ENCODE measurements around the gene RIMBP2.

RIMBP2 gene

GRCh38 chr12:130608132-130608531 lies 108.0 kb downstream of the RIMBP2 start:
- no peaks in the 10 kb centered on the region for H3K4me1 ChIP-seq (ENCODE audit: control insufficient read depth, insufficient read depth, low read length)

GRCh38 chr12:130606231-130606630 lies 109.9 kb downstream of the RIMBP2 start:
- H3K36me3 ChIP-seq (ENCODE audit: control insufficient read depth, insufficient read depth, low read length) = no peaks in the 10 kb centered on the region
- no peaks in the 10 kb centered on the region for H3K27me3 ChIP-seq (ENCODE audit: control insufficient read depth, insufficient read depth, low read length)
- H3K4me1 ChIP-seq (ENCODE audit: control insufficient read depth, insufficient read depth, low read length) = no peaks in the 10 kb centered on the region

More at GRCh38 chr12:130608132-130608531, 108.0 kb downstream of the RIMBP2 start:
- no peaks in the 10 kb centered on the region for H3K36me3 ChIP-seq (ENCODE audit: control insufficient read depth, insufficient read depth, low read length)
- no peaks in the 10 kb centered on the region for H3K27me3 ChIP-seq (ENCODE audit: control insufficient read depth, insufficient read depth, low read length)
- no peak overlapping the region for H3K27ac ChIP-seq (ENCODE audit: low read depth, low read length)
- H3K4me3 ChIP-seq (ENCODE audit: low read length) = no peak overlapping the region
- no peak overlapping the region for H3K9ac ChIP-seq (ENCODE audit: low read length)

GRCh38 chr12:130603396-130603965 lies 112.6 kb downstream of the RIMBP2 start:
- Histone ChIP-seq H3K36me3 (ENCODE audit: control insufficient read depth, insufficient read depth, low read length) (no peaks in the 10 kb centered on the region), H3K27me3 (ENCODE audit: control insufficient read depth, insufficient read depth, low read length) (no peaks in the 10 kb centered on the region)

More at GRCh38 chr12:130606231-130606630, 109.9 kb downstream of the RIMBP2 start:
- Histone ChIP-seq H3K9ac (ENCODE audit: low read length) (no peak overlapping the region), H3K27ac (ENCODE audit: low read depth, low read length) (no peak overlapping the region), H3K4me3 (ENCODE audit: low read length) (no peak overlapping the region)

GRCh38 chr12:130602251-130602650 lies 113.8 kb downstream of the RIMBP2 start:
- no peaks in the 10 kb centered on the region for H3K4me1 ChIP-seq (ENCODE audit: control insufficient read depth, insufficient read depth, low read length)
- no peak overlapping the region for H3K9ac ChIP-seq (ENCODE audit: low read length)
- no peak overlapping the region for H3K4me3 ChIP-seq (ENCODE audit: low read length)
- no peaks in the 10 kb centered on the region for H3K36me3 ChIP-seq (ENCODE audit: control insufficient read depth, insufficient read depth, low read length)
- H3K27me3 ChIP-seq (ENCODE audit: control insufficient read depth, insufficient read depth, low read length) = no peaks in the 10 kb centered on the region
- H3K27ac ChIP-seq (ENCODE audit: low read depth, low read length) = no peak overlapping the region

More at GRCh38 chr12:130603396-130603965, 112.6 kb downstream of the RIMBP2 start:
- Histone ChIP-seq H3K27ac (ENCODE audit: low read depth, low read length) (no peak overlapping the region), H3K4me3 (ENCODE audit: low read length) (no peak overlapping the region), H3K9ac (ENCODE audit: low read length) (no peak overlapping the region), H3K4me1 (ENCODE audit: control insufficient read depth, insufficient read depth, low read length) (no peaks in the 10 kb centered on the region)

- H3K27me3 ChIP-seq (ENCODE audit: control insufficient read depth, insufficient read depth, low read length) = no peaks in the 10 kb centered on the region
- H3K36me3 ChIP-seq (ENCODE audit: control insufficient read depth, insufficient read depth, low read length) = no peaks in the 10 kb centered on the region
- no peak overlapping the region for H3K9ac ChIP-seq (ENCODE audit: low read length)
- H3K4me3 ChIP-seq (ENCODE audit: low read length) = no peak overlapping the region
- no peaks in the 10 kb centered on the region for H3K4me1 ChIP-seq (ENCODE audit: control insufficient read depth, insufficient read depth, low read length)
- H3K27ac ChIP-seq (ENCODE audit: low read depth, low read length) = no peak overlapping the region
Measured at GRCh38 chr12:130601327-130601726, 114.8 kb downstream of the RIMBP2 start.

GRCh38 chr12:130596241-130596640 lies 119.9 kb downstream of the RIMBP2 start:
- no peaks in the 10 kb centered on the region for H3K36me3 ChIP-seq (ENCODE audit: control insufficient read depth, insufficient read depth, low read length)

GRCh38 chr12:130595566-130595965 lies 120.5 kb downstream of the RIMBP2 start:
- H3K36me3 ChIP-seq (ENCODE audit: control insufficient read depth, insufficient read depth, low read length) = no peaks in the 10 kb centered on the region
- no peaks in the 10 kb centered on the region for H3K4me1 ChIP-seq (ENCODE audit: control insufficient read depth, insufficient read depth, low read length)
- H3K9ac ChIP-seq (ENCODE audit: low read length) = no peak overlapping the region
- no peak overlapping the region for H3K27ac ChIP-seq (ENCODE audit: low read depth, low read length)
- H3K27me3 ChIP-seq (ENCODE audit: control insufficient read depth, insufficient read depth, low read length) = no peaks in the 10 kb centered on the region
- H3K4me3 ChIP-seq (ENCODE audit: low read length) = no peak overlapping the region

More at GRCh38 chr12:130596241-130596640, 119.9 kb downstream of the RIMBP2 start:
- no peaks in the 10 kb centered on the region for H3K27me3 ChIP-seq (ENCODE audit: control insufficient read depth, insufficient read depth, low read length)
- H3K4me1 ChIP-seq (ENCODE audit: control insufficient read depth, insufficient read depth, low read length) = no peaks in the 10 kb centered on the region
- H3K4me3 ChIP-seq (ENCODE audit: low read length) = no peak overlapping the region
- no peak overlapping the region for H3K9ac ChIP-seq (ENCODE audit: low read length)
- no peak overlapping the region for H3K27ac ChIP-seq (ENCODE audit: low read depth, low read length)

GRCh38 chr12:130593056-130593455 lies 123.0 kb downstream of the RIMBP2 start:
- Histone ChIP-seq H3K4me1 (ENCODE audit: control insufficient read depth, insufficient read depth, low read length) (no peaks in the 10 kb centered on the region), H3K9ac (ENCODE audit: low read length) (no peak overlapping the region), H3K27ac (ENCODE audit: low read depth, low read length) (no peak overlapping the region), H3K4me3 (ENCODE audit: low read length) (no peak overlapping the region), H3K27me3 (ENCODE audit: control insufficient read depth, insufficient read depth, low read length) (no peaks in the 10 kb centered on the region), H3K36me3 (ENCODE audit: control insufficient read depth, insufficient read depth, low read length) (no peaks in the 10 kb centered on the region)

GRCh38 chr12:130592641-130593040 lies 123.5 kb downstream of the RIMBP2 start:
- Histone ChIP-seq H3K4me3 (ENCODE audit: low read length) (no peak overlapping the region), H3K27me3 (ENCODE audit: control insufficient read depth, insufficient read depth, low read length) (no peaks in the 10 kb centered on the region), H3K36me3 (ENCODE audit: control insufficient read depth, insufficient read depth, low read length) (no peaks in the 10 kb centered on the region), H3K4me1 (ENCODE audit: control insufficient read depth, insufficient read depth, low read length) (no peaks in the 10 kb centered on the region), H3K27ac (ENCODE audit: low read depth, low read length) (no peak overlapping the region), H3K9ac (ENCODE audit: low read length) (no peak overlapping the region)

GRCh38 chr12:130591736-130592135 lies 124.4 kb downstream of the RIMBP2 start:
- no peak overlapping the region for H3K27ac ChIP-seq (ENCODE audit: low read depth, low read length)
- H3K4me3 ChIP-seq (ENCODE audit: low read length) = no peak overlapping the region
- no peaks in the 10 kb centered on the region for H3K4me1 ChIP-seq (ENCODE audit: control insufficient read depth, insufficient read depth, low read length)
- H3K27me3 ChIP-seq (ENCODE audit: control insufficient read depth, insufficient read depth, low read length) = no peaks in the 10 kb centered on the region
- H3K9ac ChIP-seq (ENCODE audit: low read length) = no peak overlapping the region
- no peaks in the 10 kb centered on the region for H3K36me3 ChIP-seq (ENCODE audit: control insufficient read depth, insufficient read depth, low read length)

GRCh38 chr12:130590685-130591084 lies 125.4 kb downstream of the RIMBP2 start:
- Histone ChIP-seq H3K27ac (ENCODE audit: low read depth, low read length) (no peak overlapping the region), H3K4me1 (ENCODE audit: control insufficient read depth, insufficient read depth, low read length) (no peaks in the 10 kb centered on the region), H3K36me3 (ENCODE audit: control insufficient read depth, insufficient read depth, low read length) (no peaks in the 10 kb centered on the region), H3K27me3 (ENCODE audit: control insufficient read depth, insufficient read depth, low read length) (no peaks in the 10 kb centered on the region), H3K4me3 (ENCODE audit: low read length) (no peak overlapping the region), H3K9ac (ENCODE audit: low read length) (no peak overlapping the region)

- no peaks in the 10 kb centered on the region for H3K4me1 ChIP-seq (ENCODE audit: control insufficient read depth, insufficient read depth, low read length)
- H3K36me3 ChIP-seq (ENCODE audit: control insufficient read depth, insufficient read depth, low read length) = no peaks in the 10 kb centered on the region
- no peaks in the 10 kb centered on the region for H3K27me3 ChIP-seq (ENCODE audit: control insufficient read depth, insufficient read depth, low read length)
- H3K9ac ChIP-seq (ENCODE audit: low read length) = no peak overlapping the region
- H3K4me3 ChIP-seq (ENCODE audit: low read length) = no peak overlapping the region
- no peak overlapping the region for H3K27ac ChIP-seq (ENCODE audit: low read depth, low read length)
Measured at GRCh38 chr12:130589540-130590317, 126.4 kb downstream of the RIMBP2 start.
